H1 (cell line): Measurements from ENCODE around the gene KPNA3. TPM values are rescaled to one million over a fixed set of nuclear protein-coding genes. Genes with fewer than 3 reads are reported as not detected.

Experiments used
- CBX5 ChIP-seq: fragments of 300-800, 300-1000 bp; sonication (generic); IDR thresholded peaks from 2 replicates; pipeline ENCODE4 v1.7.1; 2016; ENCODE audit warnings: antibody characterized with exemption, low read length, low read depth
- CHD7 ChIP-seq: fragments of 300-600 bp; sonication (generic); IDR thresholded peaks from 2 replicates; pipeline ENCODE4 v1.7.1; 2012; ENCODE audit warnings: low read length, moderate library complexity, mild to moderate bottlenecking, inconsistent platforms; ENCODE audit not compliant: insufficient replicate concordance
- FOSL1 ChIP-seq: IDR thresholded peaks from 2 replicates; pipeline ENCODE4 v1.6.1; 2011; ENCODE audit warnings: mild to moderate bottlenecking, low read depth, low read length, moderate library complexity; ENCODE audit not compliant: insufficient read depth
- KDM4A ChIP-seq: IDR thresholded peaks from one replicate; pipeline ENCODE4 v1.7.1; 2012; ENCODE audit warnings: low read depth, mild to moderate bottlenecking, moderate library complexity, low read length, inconsistent platforms; ENCODE audit not compliant: severe bottlenecking
- MAX ChIP-seq: IDR thresholded peaks from 2 replicates; pipeline ENCODE4 v1.6.1; 2012; ENCODE audit warnings: inconsistent platforms
- NRF1 ChIP-seq: IDR thresholded peaks from 2 replicates; pipeline ENCODE4 v1.6.1; 2011; ENCODE audit warnings: mild to moderate bottlenecking, low read depth, low read length, improper control_type of control experiment
- POU5F1 ChIP-seq: IDR thresholded peaks from 2 replicates; pipeline ENCODE4 v1.6.1; 2011; ENCODE audit warnings: low read depth, mild to moderate bottlenecking, low read length, moderate library complexity
- RAD21 ChIP-seq, 2 experiments: IDR thresholded peaks in 1 of 2; conservative IDR thresholded peaks in 1 of 2; 2 replicates each; pipeline ENCODE4 v1.6.1; 2011; ENCODE audit warnings: low read depth in 2 of 2, low read length in 2 of 2, improper control_type of control experiment in 1 of 2, inconsistent platforms in 1 of 2, mild to moderate bottlenecking in 1 of 2, moderate library complexity in 1 of 2
- SP4 ChIP-seq: IDR thresholded peaks from 2 replicates; pipeline ENCODE4 v1.6.1; 2012; ENCODE audit warnings: low read length, inconsistent platforms
- TEAD4 ChIP-seq: IDR thresholded peaks from 2 replicates; pipeline ENCODE4 v1.6.1; 2012; ENCODE audit warnings: low read depth, low read length, inconsistent platforms, mixed read lengths
- YY1 ChIP-seq: IDR thresholded peaks from 2 replicates; pipeline ENCODE4 v1.6.1; 2011; ENCODE audit warnings: low read depth, mild to moderate bottlenecking, low read length
- polyA plus RNA-seq, 7 experiments: library from polyadenylated mRNA; depleted of rRNA in 3 of 7; stranded (reverse) in 5 of 7; unstranded in 2 of 7; fragments of >200 nt in 5 of 7; fragments of 200-250 nt in 2 of 7; gene quantifications; 1 replicate in 5 of 7; 2 replicates in 1 of 7; 4 replicates in 1 of 7; pipeline versions ENCODE4 v1.2.1 to v1.2.3, GENCODE V29; 2011 to 2013; ENCODE audit warnings: missing spikeins in 2 of 7, mixed read lengths in 2 of 7
- total RNA-seq: library from RNA; stranded (reverse); fragmentation: NEBNext Ultra II Directional; extraction: Animal tissue kit (Norgen Biotek cat#: 25700); gene quantifications from 2 replicates; pipeline ENCODE4 v1.2.1, GENCODE V29; 2021

KPNA3 gene
- total and polyA plus RNA-seq, 2 of the 8 experiments (the other 6 are each of a cell fraction or from before 2014, with no cell fraction given) = 21.4 to 63.2 TPM

- TF ChIP-seq CHD7 (no peak), TEAD4 (0 out of 2 replicates have a peak, but pooled peaks have one; percentile 22), FOSL1 (no peak), KDM4A (no peak), CBX5 (no peak), MAX (peak; percentile 61; the same call in 1 of the 2 replicates), POU5F1 (no peak), RAD21 (IDR thresholded peaks at IDR 0.05 in 1 of 2, conservative IDR thresholded peaks at IDR 0.05 in 1 of 2; ENCODE audit: low read depth in 2 of 2, low read length in 2 of 2) (peak; percentile 92 to 97), YY1 (0 out of 2 replicates have a peak, but pooled peaks have one; percentile 40), SP4 (no peak), NRF1 (no peak)
These were observed 122.7 kb downstream of the KPNA3 start (continued) for GRCh38 chr13:49669735-49670309.
